GM18502 (cell line): ENCODE results near the gene ARMCX5.

Experiments used
- ATAC-seq: cut with Tn5 transposase; IDR thresholded peaks from one replicate; pipeline ENCODE4 v1.9.1; 2021; ENCODE audit warnings: mild to moderate bottlenecking; ENCODE audit not compliant: unreplicated experiment, poor library complexity

Gene ARMCX5

DNA sequence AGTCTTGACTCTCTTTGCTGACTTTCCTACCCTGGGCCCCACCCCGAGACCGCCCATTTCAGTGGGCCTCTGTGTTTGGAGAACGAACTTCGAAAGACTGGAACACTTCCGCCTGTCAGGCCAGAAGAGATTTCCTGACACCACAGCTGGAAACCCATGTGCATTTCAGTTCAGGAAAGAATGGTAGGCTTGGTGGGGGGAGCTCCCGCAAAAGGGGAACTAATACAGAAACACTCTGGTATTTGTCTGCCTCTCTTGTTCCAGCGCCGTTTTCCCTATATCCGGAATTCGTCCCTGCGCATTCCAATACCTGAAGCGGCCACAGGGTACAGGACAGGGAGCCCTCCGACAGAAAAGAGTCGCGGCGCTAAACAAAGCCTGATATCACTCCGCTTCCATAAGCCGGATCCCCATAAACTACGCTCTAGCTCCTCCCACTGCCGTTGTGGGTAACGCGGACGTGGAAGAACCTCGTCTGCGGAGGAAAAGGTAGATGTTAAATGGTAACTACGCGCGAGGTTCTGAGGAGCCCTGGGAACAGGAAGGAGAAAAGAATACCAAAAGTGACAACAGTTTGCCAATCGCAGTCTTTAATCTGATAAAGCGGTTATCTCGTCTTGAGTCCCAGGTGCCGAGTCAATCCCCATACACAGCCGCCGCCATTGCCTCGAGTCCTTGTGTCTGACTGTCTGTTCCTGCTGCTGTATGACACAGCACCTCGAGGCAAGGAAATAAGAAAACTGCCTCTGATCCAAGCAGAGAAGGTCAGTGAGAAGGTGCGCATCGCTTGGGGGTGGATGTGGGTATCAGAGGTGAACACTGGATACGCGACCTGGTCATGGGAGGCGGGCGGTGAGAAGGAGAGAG lies at the start of gene ARMCX5:
Gene ARMCX5 (plus strand): TSS at position 432 of the 867 bp plus-strand sequence. CDS start 2,627 bp downstream, outside the sequence.
- peak; percentile 92 for ATAC-seq

DNA sequence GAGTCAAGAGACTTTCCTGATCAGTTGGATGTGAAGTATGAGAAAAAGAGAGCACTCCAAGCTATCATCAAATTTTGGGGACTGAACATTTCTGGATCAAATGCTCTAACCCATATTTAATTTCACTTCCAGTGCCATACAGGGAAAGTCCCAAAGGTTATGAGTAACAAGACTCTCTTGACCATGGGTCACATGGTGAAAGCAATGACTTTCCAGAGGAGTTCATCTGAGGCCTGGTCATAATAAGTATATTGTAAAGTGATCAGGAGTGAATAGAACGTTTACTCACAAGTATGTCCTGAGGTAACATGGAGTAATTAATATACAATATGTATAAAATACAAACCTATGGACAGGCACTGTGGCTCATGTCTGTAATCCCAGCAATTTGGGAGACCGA lies 40.7 kb upstream of the ARMCX5 start:
- no peak for ATAC-seq

DNA sequence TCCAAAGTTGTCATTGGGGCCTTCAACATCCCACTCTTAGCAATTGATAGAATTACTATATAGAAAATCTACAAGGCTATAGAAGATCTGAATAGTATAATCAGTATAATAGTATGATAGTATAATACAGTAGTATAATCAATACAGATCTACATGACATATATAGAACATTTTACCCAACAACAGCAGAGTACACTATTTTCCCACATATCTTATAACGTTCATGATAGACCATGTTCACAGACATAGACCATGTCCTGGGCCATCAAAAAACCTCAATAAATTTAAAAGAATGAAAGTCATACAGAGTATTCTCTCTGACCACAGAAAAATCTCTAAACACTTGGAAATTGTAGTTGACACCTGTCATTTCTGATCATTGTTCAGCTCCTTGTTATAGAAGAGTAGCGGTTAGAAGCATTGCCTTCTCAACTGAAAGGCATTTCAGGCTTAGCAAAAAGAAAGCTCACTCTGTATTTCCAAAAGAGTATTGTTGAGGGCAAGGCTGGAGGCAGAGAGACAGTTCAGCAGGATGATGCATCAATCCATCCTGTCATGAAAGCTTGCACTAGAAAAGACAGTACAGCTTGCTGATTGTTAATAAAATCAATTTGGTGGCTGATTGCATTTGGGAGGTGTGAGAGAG lies 38.8 kb upstream of the ARMCX5 start:
- ATAC-seq, result no peak

DNA sequence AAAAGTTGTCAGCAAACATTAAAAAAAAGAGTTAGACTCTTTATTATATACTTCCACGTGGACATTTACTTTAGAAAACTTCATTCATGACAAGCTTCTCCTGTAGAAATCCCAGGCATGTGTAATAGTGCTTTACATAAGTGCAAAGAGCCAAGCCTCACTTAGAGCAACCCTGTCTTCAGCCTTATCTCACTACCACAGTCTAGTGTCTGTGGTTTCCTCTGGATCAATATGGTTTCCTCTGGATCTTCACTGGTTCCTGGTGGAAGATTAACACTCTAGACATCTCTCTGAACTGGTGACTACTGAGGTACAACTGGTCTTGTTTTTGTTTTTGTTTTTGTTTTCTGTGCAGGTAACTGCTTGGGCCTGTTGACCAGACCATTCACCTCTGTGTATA lies 18.4 kb upstream of the ARMCX5 start:
- no peak for ATAC-seq

DNA sequence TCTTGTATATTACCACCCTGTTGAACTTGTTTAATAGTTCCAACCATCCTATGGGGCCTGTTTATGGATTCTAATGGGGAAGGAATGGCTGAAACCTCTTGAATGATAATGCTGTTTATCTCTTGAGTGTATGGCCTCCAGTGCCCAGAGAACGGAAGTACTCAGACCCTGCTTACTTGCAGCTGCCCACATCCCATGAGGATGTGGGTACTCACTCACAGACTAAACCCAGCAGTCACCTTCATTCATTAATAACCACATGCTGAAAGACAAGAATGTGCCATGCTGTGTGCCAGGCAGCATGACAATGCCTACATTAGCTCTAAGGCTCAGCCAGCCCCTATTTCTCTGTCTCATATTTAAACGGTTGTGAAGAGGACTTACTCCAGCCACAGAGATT lies 5.9 kb upstream of the ARMCX5 start:
- no peak for ATAC-seq

DNA sequence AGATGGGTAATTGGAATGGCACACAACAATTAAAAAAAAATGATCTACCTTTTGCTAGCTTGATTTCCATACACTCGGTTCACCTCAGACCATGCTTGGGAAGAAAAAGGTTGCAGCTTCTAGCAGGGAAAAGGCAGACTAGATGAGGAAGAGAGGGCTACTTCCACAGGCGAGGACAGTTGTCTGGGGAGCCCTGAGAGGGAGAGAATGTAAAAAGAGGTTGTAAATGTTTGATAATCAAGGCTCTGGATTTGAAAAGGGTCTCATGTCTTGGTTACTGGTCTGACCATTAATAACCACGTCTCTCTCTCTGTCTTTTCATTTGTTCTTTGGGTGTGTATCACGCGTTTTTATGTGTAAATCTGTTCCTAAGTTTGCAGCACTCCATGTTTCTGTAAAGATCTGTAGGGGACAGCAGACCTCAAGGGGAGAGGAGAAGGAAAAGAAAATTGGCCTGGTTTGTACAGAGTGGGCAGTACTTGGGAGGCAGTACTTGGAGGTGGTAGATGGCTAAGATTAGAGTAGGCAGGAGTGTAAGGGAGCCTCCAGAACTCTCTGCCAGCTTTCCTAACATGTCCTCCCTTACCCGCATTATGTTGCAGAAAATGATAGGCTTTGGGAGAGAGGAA lies 750 bp downstream of the ARMCX5 start:
- peak; percentile 14 for ATAC-seq

DNA sequence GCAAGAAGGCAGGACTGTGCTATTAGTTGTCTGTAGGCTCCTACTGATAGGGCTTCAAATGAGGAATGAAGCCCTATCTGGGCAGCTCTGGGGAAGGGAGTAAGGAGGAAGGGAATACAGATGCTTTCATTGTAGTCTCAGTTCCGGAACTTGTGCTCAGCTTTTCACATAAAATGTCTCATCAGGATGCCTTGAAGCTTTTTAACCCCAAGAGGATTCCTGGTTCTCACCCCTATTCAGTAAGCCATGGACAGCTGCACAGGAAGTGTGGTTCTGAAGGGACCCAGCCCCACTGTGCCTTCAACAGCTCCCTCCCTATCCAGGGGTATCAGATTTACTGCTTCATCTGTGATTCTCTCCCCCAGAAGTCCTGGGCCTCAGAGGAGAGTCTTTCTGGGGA lies 5.0 kb downstream of the ARMCX5 start:
- ATAC-seq, result no peak

DNA sequence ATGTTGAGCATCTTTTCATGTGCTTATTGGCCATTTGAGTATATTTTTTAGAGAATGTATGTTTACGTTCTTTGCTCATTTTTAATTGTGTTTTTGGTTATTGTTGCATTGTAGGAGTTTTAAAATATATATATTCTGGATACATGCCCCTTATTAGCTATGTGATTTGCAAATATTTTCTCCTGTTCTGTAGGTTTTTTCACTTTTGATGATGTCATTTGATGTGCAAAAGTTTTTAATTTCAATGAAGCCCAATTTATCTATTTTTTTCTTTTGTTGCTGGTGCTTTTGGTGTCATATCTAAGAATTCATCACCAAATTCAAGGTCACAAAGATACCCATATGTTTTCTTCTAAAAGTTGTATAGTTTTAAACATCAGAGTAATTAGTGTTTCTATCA lies 6.8 kb downstream of the ARMCX5 start:
- no peak for ATAC-seq

DNA sequence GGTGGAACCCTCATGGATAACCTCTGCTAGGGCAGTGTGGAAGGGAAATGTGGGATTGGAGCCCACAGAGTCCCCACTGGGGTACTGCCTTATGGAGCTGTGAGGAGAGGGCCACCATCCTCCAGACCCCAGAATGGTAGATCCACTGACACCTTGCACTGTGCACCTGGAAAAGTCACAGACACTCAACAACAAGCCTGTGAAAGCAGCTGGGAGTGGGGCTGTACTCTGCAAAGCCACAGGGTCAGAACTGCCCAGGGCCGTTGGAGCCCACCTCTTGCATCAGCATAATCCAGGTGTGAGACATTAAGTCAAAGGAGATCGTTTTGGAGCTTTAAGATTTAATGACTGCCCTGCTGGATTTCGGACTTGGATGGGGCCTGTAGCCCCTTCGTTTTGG lies 11.6 kb downstream of the ARMCX5 start:
- ATAC-seq, result no peak

DNA sequence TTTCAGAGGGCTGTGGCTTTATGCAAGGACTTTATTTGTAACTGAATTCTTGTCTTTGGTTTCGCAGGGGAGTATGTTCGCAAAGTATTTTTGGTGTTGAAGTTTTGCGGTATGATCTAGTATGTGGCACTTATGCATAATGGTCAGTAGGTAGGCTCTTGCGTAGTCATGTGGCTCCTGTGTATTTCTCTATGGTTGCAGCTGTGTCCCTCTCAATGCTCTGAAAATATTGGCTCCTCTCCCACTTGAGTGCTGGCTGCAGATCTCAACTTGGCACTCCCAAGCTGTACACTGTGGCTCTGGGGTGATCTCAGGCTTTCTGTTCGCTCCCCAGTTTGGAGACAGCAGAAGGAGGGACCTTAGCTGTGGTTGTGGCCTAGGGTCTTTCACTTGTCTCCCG lies 24.8 kb downstream of the ARMCX5 start:
- no peak for ATAC-seq

DNA sequence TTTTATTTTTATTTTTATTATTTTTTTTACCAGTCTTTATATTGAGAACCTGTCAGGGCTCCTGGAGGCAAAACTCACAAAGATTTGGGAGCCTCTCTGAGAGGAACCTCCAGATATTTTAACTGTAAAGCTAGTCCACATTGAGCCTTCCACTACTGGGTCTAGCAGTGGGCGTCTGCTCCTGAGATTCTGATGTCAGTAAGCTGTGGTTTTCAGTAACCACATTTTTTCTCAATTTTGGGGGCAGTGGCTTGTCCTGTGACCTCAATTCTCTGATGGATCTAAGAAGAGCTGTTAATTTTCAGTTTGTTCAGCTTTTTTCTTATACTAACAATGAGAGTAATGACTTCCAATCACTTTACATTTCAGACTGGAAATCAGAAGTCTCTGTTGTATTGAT lies 28.3 kb downstream of the ARMCX5 start:
- peak; percentile 43 for ATAC-seq

DNA sequence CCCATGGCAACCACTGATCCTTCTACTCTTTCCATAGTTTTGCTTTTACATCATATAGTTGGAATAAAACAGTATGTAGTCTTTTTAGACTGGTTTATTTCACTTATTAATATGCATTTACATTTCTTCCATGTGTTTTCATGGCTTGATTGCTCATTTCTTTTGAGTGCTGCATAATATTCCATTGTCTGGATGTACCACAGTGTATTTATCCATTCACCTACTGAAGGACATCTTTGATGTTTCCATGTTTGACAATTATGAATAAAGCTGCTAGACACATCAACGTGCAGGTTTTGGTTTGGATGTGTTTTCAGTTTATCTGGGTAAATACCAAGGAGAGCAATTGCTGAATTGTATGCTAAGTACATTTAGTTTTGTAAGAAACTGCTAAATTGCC lies 38.2 kb downstream of the ARMCX5 start:
- no peak for ATAC-seq

DNA sequence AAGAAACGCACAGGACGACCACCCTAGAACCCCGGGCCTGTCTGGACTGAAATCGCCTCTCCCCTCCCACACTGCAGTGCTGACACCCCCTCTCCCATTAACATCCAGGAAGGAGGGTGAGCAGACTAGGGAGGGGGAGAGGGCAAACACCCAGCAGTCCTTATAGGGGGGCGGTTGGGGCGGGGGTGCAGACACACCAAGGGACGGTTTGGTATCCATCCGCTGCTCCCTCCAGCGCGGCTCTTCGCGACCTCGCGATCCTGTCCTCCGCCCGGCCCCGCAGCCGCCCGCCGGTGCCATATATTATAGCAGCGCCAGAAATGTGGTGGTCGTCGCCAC lies 51.6 kb downstream of the ARMCX5 start:
- ATAC-seq, result no peak

DNA sequence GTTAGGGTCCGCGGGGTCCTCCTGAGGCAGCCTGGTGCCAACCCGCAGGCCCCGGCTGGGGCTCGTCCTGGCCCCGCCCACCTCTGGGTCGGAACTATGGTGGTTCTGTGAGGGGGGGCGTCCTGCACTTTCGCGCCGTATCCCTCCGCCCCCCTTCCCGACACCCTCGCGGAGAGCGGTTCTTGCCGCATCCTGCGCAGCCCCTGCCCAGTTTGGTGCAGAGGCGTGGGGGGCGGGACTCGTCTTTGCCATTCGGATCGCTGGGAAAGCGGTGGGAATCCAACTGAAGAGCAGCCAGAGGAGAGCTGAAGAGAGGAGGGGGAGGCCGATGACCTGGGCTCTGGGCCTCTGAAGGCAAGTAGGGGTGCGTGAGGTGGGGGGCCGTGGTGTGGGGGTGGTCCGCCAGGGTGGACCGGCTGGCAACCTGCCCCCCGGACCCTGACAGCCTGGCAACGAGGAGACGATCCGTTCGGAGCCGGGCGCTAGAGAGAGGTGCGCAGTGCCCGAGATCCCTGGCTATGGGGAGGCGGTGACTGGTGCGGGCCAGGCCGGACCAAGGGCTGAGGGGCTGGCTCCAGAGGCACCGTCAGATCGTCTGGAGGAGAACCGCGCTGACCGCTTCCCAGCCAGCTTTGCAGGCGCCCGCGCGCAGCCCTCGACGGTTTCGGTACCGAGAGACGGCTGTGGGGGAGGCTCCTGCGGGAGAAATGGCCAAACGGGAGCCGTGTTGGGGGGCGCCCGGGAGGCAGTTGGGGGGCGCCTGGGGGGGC lies 52.1 kb downstream of the ARMCX5 start, which contains the start of gene GPRASP1:
Gene GPRASP1 (plus strand): TSS at position 242 of the 770 bp plus-strand sequence. CDS start 2,431 bp downstream, outside the sequence.
- ATAC-seq, result peak; percentile 36

DNA sequence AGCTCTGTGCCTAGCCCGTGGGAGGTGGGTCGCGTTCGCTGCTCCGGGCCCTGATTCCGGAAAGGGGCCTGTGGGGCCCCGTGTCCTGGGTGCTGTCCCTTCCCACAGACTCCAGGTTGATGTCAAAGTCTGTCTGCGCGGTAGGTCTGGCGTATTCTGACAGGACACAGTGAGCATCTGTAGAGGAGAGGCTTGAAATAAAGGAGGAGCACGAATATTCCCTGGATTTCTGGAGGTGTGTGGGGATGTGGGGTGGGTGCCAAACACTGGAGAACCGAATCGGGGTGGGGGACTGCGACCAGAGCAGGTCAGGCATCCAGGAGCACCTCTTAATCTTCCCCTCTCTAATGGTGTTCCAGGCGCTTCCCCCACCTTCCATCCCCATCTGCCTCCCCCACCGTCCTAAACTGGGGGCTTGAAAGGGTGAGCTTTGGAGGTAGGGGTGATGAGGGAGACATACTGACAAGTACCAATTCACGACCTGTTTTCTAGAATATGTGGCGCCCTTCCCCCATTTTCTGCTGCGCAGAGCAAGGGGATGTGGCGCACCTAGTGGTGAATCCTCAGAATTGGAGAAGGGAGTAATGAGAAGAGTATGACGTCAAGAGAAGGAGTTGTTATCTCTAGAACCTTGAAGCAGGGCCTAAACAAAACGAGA lies 52.8 kb downstream of the ARMCX5 start:
- ATAC-seq, result peak; percentile 81
